Measurements from ENCODE around the gene SLC4A9. TPM values are rescaled to one million over a fixed set of nuclear protein-coding genes. Genes with fewer than 3 reads are reported as not detected.

SLC4A9 gene
- total and polyA plus RNA-seq, 2 donors (not counting 1 experiment from before 2014, with no cell fraction given) = 0.10 TPM; not detected in 1

- ATAC-seq (ENCODE audit: low read depth) (no peak), DNase-seq (no peak)
- Histone ChIP-seq H3K27me3 (replicated peaks in 1 of 4; ENCODE audit: control extremely low read depth in 1 of 4, control insufficient read depth in 3 of 4, insufficient read depth in 4 of 4, low read length in 3 of 4) (peaks cover 0 to 3% (median 0%) of the 10 kb centered on the region in 4 experiments), H4K20me1 (ENCODE audit: control insufficient read depth, insufficient read depth, low read length, poor library complexity, severe bottlenecking) (no peaks in the 10 kb centered on the region), H3K4me3 (ENCODE audit: control extremely low read depth in 1 of 5, extremely low read depth in 1 of 5, insufficient read depth in 1 of 5, low read depth in 2 of 5, low read length in 4 of 5) (no peak overlapping the region), H3K36me3 (replicated peaks in 1 of 2; ENCODE audit: control extremely low read depth in 1 of 2, control insufficient read depth in 1 of 2, extremely low read depth in 1 of 2, insufficient read depth in 2 of 2, low read length in 1 of 2) (no peaks in the 10 kb centered on the region), H2AFZ (ENCODE audit: insufficient read depth, low read depth, low read length, poor library complexity, severe bottlenecking) (no peak overlapping the region), H3K79me2 (ENCODE audit: control insufficient read depth, insufficient read depth, low read length) (no peaks in the 10 kb centered on the region), H3K4me1 (ENCODE audit: control insufficient read depth in 2 of 2, insufficient read depth in 2 of 2, low read length in 2 of 2) (no peaks in the 10 kb centered on the region), H3K9me3 (ENCODE audit: control extremely low read depth in 1 of 3, control insufficient read depth in 2 of 3, insufficient read depth in 1 of 3, low read length in 2 of 3) (no peaks in the 10 kb centered on the region), H3K4me2 (replicated peaks; ENCODE audit: low read depth, low read length, poor library complexity, severe bottlenecking) (no peak overlapping the region), H3K27ac (ENCODE audit: low read length in 2 of 2) (no peak overlapping the region), H3K9ac (ENCODE audit: low read length) (no peak overlapping the region)
- ChIA-PET POLR2A (no interaction called here), CTCF (interaction anchor here (1.6 to 2.2 kb wide), 3 partner anchors 18 to 88 kb away, joined by 4 to 11 read pairs (median 7); partner anchors contain the start of gene HBEGF)
- Mint-ChIP-seq H3K4me3 (no peak overlapping the region), H3K9me3 (ENCODE audit: insufficient read depth) (no peaks in the 10 kb centered on the region), H3K27me3 (no peaks in the 10 kb centered on the region), H3K4me1 (no peaks in the 10 kb centered on the region), H3K27ac (no peak overlapping the region)
- TF ChIP-seq CTCF (IDR thresholded peaks at IDR 0.05) (no peak), EZH2 (IDR thresholded peaks at IDR 0.05; ENCODE audit: borderline replicate concordance, insufficient read depth, low read depth, low read length, poor library complexity, severe bottlenecking) (no peak)
- 72% methylated on average over 3 of the region's 8 CpGs for WGBS (ENCODE audit: insufficient coverage)
- intact Hi-C loops (cut with micrococcal nuclease) = no loop called here
Observed at GRCh38 chr5:140328036-140328764, 31.8 kb upstream of the SLC4A9 start.

Data from B cell (primary cell).